ENCODE measurements around the gene SZRD1.

Gene SZRD1

DNA sequence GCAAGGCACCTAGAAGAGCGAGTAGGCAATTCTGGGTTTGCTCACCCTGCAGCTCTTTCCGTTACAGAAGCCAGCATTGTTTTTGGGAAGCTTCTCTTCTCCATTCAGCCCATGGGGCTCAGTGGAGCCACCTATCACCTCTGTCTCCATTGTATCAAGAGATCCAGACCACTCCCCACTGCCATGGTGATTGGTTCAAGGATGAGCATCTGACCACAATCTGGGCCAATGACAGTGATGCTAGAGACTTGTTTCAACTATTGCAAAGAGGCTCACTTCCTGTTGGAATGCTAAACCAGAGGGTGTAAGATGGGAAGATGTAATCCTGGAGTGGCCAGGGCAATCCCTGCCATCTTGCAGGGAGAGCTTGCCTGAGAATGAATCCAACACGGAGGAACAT lies 63.6 kb downstream of the SZRD1 start:
- Histone ChIP-seq H2AFZ (ENCODE audit: low read depth, low read length) (no peak overlapping the region), H3K27me3 (ENCODE audit: low read depth, low read length) (no peaks in the 10 kb centered on the region), H3K79me2 (ENCODE audit: low read length) (no peaks in the 10 kb centered on the region), H3K4me1 (ENCODE audit: low read length) (peaks cover 12% of the 10 kb centered on the region), H3K36me3 (replicated peaks; ENCODE audit: low read depth, low read length) (no peaks in the 10 kb centered on the region), H3K9me3 (ENCODE audit: insufficient read depth, low read length) (no peaks in the 10 kb centered on the region), H3K4me2 (ENCODE audit: low read length) (no peak overlapping the region), H3K27ac (ENCODE audit: low read length) (no peak overlapping the region), H3K4me3 (ENCODE audit: low read length) (no peak overlapping the region), H4K20me1 (ENCODE audit: insufficient read depth, low read length) (no peaks in the 10 kb centered on the region), H3K9ac (ENCODE audit: low read length) (no peak overlapping the region)
- TF ChIP-seq EZH2phosphoT487 (IDR thresholded peaks at IDR 0.05; ENCODE audit: low read depth) = no peak
- TF ChIP-seq, protein P1, sequence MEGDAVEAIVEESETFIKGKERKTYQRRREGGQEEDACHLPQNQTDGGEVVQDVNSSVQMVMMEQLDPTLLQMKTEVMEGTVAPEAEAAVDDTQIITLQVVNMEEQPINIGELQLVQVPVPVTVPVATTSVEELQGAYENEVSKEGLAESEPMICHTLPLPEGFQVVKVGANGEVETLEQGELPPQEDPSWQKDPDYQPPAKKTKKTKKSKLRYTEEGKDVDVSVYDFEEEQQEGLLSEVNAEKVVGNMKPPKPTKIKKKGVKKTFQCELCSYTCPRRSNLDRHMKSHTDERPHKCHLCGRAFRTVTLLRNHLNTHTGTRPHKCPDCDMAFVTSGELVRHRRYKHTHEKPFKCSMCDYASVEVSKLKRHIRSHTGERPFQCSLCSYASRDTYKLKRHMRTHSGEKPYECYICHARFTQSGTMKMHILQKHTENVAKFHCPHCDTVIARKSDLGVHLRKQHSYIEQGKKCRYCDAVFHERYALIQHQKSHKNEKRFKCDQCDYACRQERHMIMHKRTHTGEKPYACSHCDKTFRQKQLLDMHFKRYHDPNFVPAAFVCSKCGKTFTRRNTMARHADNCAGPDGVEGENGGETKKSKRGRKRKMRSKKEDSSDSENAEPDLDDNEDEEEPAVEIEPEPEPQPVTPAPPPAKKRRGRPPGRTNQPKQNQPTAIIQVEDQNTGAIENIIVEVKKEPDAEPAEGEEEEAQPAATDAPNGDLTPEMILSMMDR (IDR thresholded peaks at IDR 0.05; ENCODE audit: low read depth, low read length) = no peak

DNA sequence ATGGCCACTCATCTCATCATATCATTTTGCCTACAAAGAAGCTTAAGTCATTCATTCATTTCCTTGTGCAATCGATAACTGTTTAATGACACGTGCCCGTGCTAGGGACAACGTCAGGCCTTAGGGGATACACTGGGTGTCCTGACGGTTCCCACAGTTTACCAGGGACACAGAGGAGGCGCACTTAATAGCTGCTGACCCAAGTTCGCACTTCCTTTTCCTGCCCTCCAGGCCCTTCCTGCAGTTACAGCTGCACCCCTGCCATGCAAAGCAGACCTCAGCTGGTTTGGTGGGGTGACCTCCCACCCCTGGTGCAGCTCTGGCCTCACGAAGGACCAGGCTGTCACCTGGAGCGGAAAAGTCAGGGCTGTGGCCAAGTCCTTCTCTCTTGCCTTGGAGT lies 66.0 kb downstream of the SZRD1 start:
- H3K4me1 ChIP-seq (ENCODE audit: low read length) = peaks cover 8% of the 10 kb centered on the region
- H3K27me3 ChIP-seq (ENCODE audit: low read depth, low read length) = no peaks in the 10 kb centered on the region
- TF ChIP-seq, protein P1 (IDR thresholded peaks at IDR 0.05; ENCODE audit: low read depth, low read length) = no peak
- no peak for TF ChIP-seq EZH2phosphoT487 (IDR thresholded peaks at IDR 0.05; ENCODE audit: low read depth)
- H3K27ac ChIP-seq (ENCODE audit: low read length) = no peak overlapping the region
- no peak overlapping the region for H3K4me3 ChIP-seq (ENCODE audit: low read length)
- H3K9ac ChIP-seq (ENCODE audit: low read length) = no peak overlapping the region
- H3K36me3 ChIP-seq (replicated peaks; ENCODE audit: low read depth, low read length) = no peaks in the 10 kb centered on the region
- H4K20me1 ChIP-seq (ENCODE audit: insufficient read depth, low read length) = no peaks in the 10 kb centered on the region
- no peak overlapping the region; the same call in 1 of the 2 replicates for H3K4me2 ChIP-seq (ENCODE audit: low read length)
- no peaks in the 10 kb centered on the region for H3K9me3 ChIP-seq (ENCODE audit: insufficient read depth, low read length)
- H2AFZ ChIP-seq (ENCODE audit: low read depth, low read length) = no peak overlapping the region
- no peaks in the 10 kb centered on the region for H3K79me2 ChIP-seq (ENCODE audit: low read length)

DNA sequence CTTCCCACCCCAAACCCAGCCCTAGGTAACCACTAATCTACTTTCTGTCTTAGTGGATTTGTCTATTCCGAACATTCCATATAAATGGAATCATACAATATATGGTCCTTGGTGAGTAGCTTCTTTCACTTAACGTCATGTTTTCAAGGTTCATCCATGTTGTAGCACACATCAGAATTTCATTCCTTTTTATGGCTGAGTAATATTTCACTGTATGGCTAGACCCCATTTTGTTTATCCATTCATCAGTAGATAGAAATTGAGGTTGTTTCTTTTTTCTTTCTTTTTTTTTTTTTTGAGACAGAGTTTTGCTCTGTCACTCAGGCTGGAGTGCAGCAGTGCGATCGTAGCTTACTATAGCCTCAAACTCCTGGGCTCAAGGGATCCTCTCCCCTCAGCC lies 67.0 kb downstream of the SZRD1 start:
- H3K79me2 ChIP-seq (ENCODE audit: low read length) = no peaks in the 10 kb centered on the region
- H3K36me3 ChIP-seq (replicated peaks; ENCODE audit: low read depth, low read length) = no peaks in the 10 kb centered on the region
- no peak overlapping the region for H3K4me3 ChIP-seq (ENCODE audit: low read length)
- H4K20me1 ChIP-seq (ENCODE audit: insufficient read depth, low read length) = no peaks in the 10 kb centered on the region
- no peak overlapping the region for H3K4me2 ChIP-seq (ENCODE audit: low read length)
- H2AFZ ChIP-seq (ENCODE audit: low read depth, low read length) = no peak overlapping the region
- peaks cover 8% of the 10 kb centered on the region for H3K4me1 ChIP-seq (ENCODE audit: low read length)
- H3K27ac ChIP-seq (ENCODE audit: low read length) = no peak overlapping the region
- TF ChIP-seq, protein P1 (IDR thresholded peaks at IDR 0.05; ENCODE audit: low read depth, low read length) = no peak
- no peak for TF ChIP-seq EZH2phosphoT487 (IDR thresholded peaks at IDR 0.05; ENCODE audit: low read depth)
- no peaks in the 10 kb centered on the region for H3K9me3 ChIP-seq (ENCODE audit: insufficient read depth, low read length)
- H3K9ac ChIP-seq (ENCODE audit: low read length) = no peak overlapping the region
- no peaks in the 10 kb centered on the region for H3K27me3 ChIP-seq (ENCODE audit: low read depth, low read length)

DNA sequence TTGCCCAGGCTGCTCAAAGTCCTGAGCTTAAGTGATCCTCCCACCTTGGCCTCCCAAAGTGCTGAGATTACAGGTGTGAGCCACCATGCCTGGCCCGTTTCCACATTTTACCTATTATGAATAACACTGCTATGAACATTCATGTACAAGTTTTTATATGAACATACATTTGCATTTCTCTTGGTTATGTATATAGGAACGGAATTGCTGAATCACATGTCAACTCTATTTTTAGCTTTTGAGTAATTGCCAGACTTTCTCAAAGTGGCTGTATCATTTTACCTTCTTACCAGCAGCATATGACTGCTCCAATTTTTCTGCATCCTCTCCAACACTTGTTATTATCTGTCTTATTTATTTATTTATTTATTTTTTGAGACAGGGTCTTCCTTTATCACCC lies 67.5 kb downstream of the SZRD1 start:
- no peaks in the 10 kb centered on the region for H4K20me1 ChIP-seq (ENCODE audit: insufficient read depth, low read length)
- H3K36me3 ChIP-seq (replicated peaks; ENCODE audit: low read depth, low read length) = no peaks in the 10 kb centered on the region
- no peaks in the 10 kb centered on the region for H3K27me3 ChIP-seq (ENCODE audit: low read depth, low read length)
- no peak overlapping the region for H3K4me3 ChIP-seq (ENCODE audit: low read length)
- no peaks in the 10 kb centered on the region for H3K9me3 ChIP-seq (ENCODE audit: insufficient read depth, low read length)
- TF ChIP-seq, protein P1 (IDR thresholded peaks at IDR 0.05; ENCODE audit: low read depth, low read length) = no peak
- TF ChIP-seq EZH2phosphoT487 (IDR thresholded peaks at IDR 0.05; ENCODE audit: low read depth) = no peak
- no peak overlapping the region for H3K27ac ChIP-seq (ENCODE audit: low read length)
- no peaks in the 10 kb centered on the region for H3K79me2 ChIP-seq (ENCODE audit: low read length)
- no peak overlapping the region for H3K9ac ChIP-seq (ENCODE audit: low read length)
- H3K4me1 ChIP-seq (ENCODE audit: low read length) = peaks cover 8% of the 10 kb centered on the region
- H3K4me2 ChIP-seq (ENCODE audit: low read length) = no peak overlapping the region
- H2AFZ ChIP-seq (ENCODE audit: low read depth, low read length) = no peak overlapping the region

All from OCI-LY3 (cell line).